GM13976 (cell line): ENCODE data around the gene ZFHX3.

Source experiments
- DNase-seq: peaks from one replicate; pipeline ENCODE4 v3.0.0; 2012; ENCODE audit warnings: low spot score
- CTCF ChIP-seq: IDR thresholded peaks from 2 replicates; pipeline ENCODE4 v1.5.1; 2012; ENCODE audit warnings: borderline replicate concordance, mild to moderate bottlenecking; ENCODE audit not compliant: insufficient read depth; ENCODE audit errors: extremely low read depth, missing control alignments, control extremely low read depth
- in situ Hi-C: fragments of 300-500 bp; cut with MboI; formaldehyde crosslinking; loops from one replicate; pipeline ENCODE4 v1.12.0; 2022; ENCODE audit warnings: low sequenced_read_pairs, mixed read lengths, inconsistent platforms; ENCODE audit not compliant: unreplicated experiment

Gene ZFHX3

GRCh38 chr16:72901000-72901627, 146.8 kb downstream of the ZFHX3 start:
- no peak for DNase-seq
- in situ Hi-C loops: no loop called here

GRCh38 chr16:72898216-72898825, 149.6 kb downstream of the ZFHX3 start:
- no peak for TF ChIP-seq CTCF
- DNase-seq: no peak
- in situ Hi-C loops: no loop called here

More at GRCh38 chr16:72901000-72901627, 146.8 kb downstream of the ZFHX3 start:
- TF ChIP-seq CTCF: no peak

GRCh38 chr16:72897707-72898106, 150.2 kb downstream of the ZFHX3 start:
- DNase-seq: no peak
- TF ChIP-seq CTCF: no peak
- in situ Hi-C loops: no loop called here

GRCh38 chr16:72896485-72897118, 151.3 kb downstream of the ZFHX3 start:
- in situ Hi-C loops: no loop called here
- no peak for TF ChIP-seq CTCF
- no peak for DNase-seq

GRCh38 chr16:72895951-72896350, 152.0 kb downstream of the ZFHX3 start:
- in situ Hi-C loops: no loop called here
- DNase-seq: no peak
- no peak for TF ChIP-seq CTCF

GRCh38 chr16:72894293-72895151, 153.4 kb downstream of the ZFHX3 start:
- in situ Hi-C loops: no loop called here
- DNase-seq: no peak
- TF ChIP-seq CTCF: no peak
